ENCODE data around the gene LGALS12. TPM values are rescaled to one million over a fixed set of nuclear protein-coding genes. Genes with fewer than 3 reads are reported as not detected.
"Not testable (repeated sequence)": the region's sequence is repeated elsewhere in the genome, so short reads cannot be mapped to it uniquely, and the experiment has no call there.

LGALS12 gene
- total RNA-seq, 1 experiment from 2014 or later: 0.14 TPM

DNA sequence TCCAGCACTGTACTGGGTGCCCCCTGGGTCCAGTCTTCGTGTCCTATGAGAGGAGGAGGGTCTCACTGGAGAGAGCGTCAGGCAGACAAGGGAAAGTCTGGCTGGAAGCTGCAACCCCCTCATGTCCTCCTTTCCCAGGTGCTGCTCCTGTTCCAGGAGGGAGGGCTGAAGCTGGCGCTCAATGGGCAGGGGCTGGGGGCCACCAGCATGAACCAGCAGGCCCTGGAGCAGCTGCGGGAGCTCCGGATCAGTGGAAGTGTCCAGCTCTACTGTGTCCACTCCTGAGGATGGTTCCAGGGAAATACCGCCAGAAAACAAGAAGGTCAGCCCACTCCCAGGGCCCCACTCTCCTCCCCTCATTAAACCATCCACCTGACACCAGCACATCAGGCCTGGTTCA lies 10.2 kb downstream of the LGALS12 start:
- no peak for DNase-seq
- Histone ChIP-seq H3K27me3 (no peaks in the 10 kb centered on the region), H3K9me3 (replicated peaks) (no peaks in the 10 kb centered on the region), H3K4me3 (no peak overlapping the region), H3K4me1 (peaks cover 6% of the 10 kb centered on the region; the same call in 1 of the 2 replicates), H3K27ac (no peak overlapping the region), H3K36me3 (no peaks in the 10 kb centered on the region)

DNA sequence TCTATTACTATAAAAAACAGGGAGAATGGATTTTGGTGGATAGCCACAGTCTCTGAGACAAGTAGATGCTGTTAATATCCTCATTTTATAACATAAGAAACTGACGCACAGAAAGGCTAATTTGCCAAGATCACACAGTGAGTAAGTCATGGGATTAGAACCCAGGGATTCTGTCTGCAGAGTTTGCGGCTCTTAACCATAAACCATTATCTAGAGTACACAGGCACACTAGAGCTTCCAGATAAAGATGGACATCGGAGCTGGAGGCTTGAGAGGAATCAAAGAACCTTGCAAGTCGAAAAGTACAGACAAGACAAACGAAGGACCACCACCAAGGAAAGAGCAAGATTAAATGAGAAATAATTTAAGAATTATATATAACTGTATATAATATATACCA lies 11.3 kb downstream of the LGALS12 start:
- no peaks in the 10 kb centered on the region for H3K9me3 ChIP-seq (replicated peaks)
- H3K36me3 ChIP-seq: no peaks in the 10 kb centered on the region
- H3K4me3 ChIP-seq: no peak overlapping the region
- H3K27me3 ChIP-seq: no peaks in the 10 kb centered on the region
- peaks cover 6% of the 10 kb centered on the region; the same call in 1 of the 2 replicates for H3K4me1 ChIP-seq
- H3K27ac ChIP-seq: no peak overlapping the region
- no peak for DNase-seq

DNA sequence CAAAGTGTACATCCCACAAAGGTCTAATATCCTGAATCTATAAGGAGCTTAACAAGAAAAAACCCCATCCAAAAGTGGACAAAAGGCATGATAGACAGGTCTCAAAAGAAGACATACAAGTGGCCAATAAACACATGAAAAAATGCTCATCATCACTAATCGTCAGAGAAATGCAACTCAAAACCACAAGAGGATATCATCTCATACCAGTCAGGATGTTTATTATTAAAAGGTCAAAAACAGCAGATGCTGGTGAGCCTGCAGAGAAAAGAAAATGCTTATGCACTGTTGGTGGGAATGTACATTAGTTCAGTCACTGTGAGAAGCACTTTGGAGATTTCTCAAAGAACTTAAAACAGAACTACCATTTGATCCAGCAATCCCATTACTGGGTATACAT lies 12.7 kb downstream of the LGALS12 start:
- H3K27ac ChIP-seq: no peak overlapping the region
- DNase-seq: peak in 1 of 2 experiments; percentile 43
- peaks cover 6% of the 10 kb centered on the region; the same call in 1 of the 2 replicates for H3K4me1 ChIP-seq
- H3K27me3 ChIP-seq: no peaks in the 10 kb centered on the region
- no peaks in the 10 kb centered on the region for H3K36me3 ChIP-seq
- H3K9me3 ChIP-seq (replicated peaks): no peaks in the 10 kb centered on the region
- no peak overlapping the region for H3K4me3 ChIP-seq

GRCh38 chr11:63520606-63521170 lies 14.8 kb downstream of the LGALS12 start:
- Histone ChIP-seq H3K9me3 (replicated peaks) (no peaks in the 10 kb centered on the region), H3K4me1 (peaks cover 6% of the 10 kb centered on the region; the same call in 1 of the 2 replicates), H3K36me3 (no peaks in the 10 kb centered on the region), H3K4me3 (no peak overlapping the region), H3K27ac (no peak overlapping the region), H3K27me3 (no peaks in the 10 kb centered on the region)
- DNase-seq: no peak

DNA sequence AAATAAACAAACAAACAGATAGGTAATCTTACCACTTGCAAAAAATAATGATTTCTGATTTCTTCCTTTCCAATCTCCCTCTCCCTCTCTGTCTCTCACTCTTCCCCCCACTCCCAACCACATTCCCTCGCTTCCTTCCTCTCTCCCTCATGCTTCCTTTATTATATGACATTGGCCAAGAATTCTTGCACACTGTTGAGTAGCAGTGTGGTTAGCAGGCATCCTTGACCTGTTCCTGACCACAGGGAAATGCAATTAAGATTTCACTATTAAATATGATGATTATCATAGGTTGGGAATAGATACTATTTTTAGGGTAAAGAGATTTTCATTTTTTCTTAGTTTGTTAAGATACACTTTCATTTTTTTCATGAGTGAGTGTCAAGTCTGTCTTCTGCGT lies 16.0 kb downstream of the LGALS12 start:
- Histone ChIP-seq H3K27me3 (no peaks in the 10 kb centered on the region), H3K4me1 (peaks cover 6% of the 10 kb centered on the region; the same call in 1 of the 2 replicates)

DNA sequence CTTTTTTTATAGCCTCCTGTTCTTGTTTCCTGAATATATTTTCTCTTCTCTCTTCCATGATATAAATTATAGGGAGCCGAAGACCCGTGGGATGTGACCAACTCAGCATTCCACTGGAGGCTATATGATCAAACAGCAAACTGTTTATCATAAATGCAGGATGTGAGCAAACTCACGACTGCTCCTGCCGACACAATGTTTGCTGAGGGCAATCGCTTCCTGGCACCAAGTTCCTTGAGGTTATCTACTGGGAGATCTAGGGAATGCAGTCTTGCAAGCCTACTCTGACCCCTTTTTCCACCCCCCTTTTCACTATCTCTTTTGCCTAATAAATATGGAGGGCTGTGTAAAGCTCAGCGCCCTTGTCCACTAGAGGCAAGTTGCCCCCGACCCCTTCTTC lies 17.3 kb downstream of the LGALS12 start:
- H3K4me1 ChIP-seq: peaks cover 6% of the 10 kb centered on the region
- no peak overlapping the region for H3K4me3 ChIP-seq
- no peak overlapping the region for H3K27ac ChIP-seq
- H3K36me3 ChIP-seq: no peaks in the 10 kb centered on the region
- no peaks in the 10 kb centered on the region for H3K27me3 ChIP-seq
- no peak for DNase-seq
- H3K9me3 ChIP-seq (replicated peaks): no peaks in the 10 kb centered on the region

More for the DNA sequence above, 16.0 kb downstream of the LGALS12 start:
- H3K9me3 ChIP-seq (replicated peaks): no peaks in the 10 kb centered on the region
- no peak overlapping the region for H3K4me3 ChIP-seq
- no peak overlapping the region for H3K27ac ChIP-seq
- no peak for DNase-seq
- H3K36me3 ChIP-seq: no peaks in the 10 kb centered on the region

DNA sequence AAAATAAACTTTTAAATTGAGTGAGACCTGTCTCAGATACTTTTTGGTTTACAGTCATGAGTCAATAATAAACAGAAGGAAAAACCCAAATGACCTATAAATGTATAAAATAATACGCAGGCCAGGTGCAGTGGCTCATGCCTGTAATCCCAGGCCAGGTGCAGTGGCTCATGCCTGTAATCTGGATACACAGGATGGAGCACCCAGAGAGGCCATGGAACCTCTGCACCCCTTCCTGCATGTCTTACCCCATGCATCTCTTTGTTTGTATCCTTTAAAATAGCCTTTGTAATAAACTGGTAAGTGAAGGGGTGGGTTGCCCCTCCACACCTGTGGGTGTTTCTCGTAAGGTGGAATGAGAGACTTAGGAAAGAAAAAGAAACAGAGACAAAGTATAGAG lies 21.8 kb downstream of the LGALS12 start:
- no peak overlapping the region for H3K4me3 ChIP-seq
- H3K27ac ChIP-seq: no peak overlapping the region
- H3K4me1 ChIP-seq: peaks cover 5% of the 10 kb centered on the region
- DNase-seq: no peak
- no peaks in the 10 kb centered on the region for H3K27me3 ChIP-seq
- no peaks in the 10 kb centered on the region for H3K9me3 ChIP-seq (replicated peaks)
- H3K36me3 ChIP-seq: no peaks in the 10 kb centered on the region

GRCh38 chr11:63528156-63528555 lies 22.3 kb downstream of the LGALS12 start:
- not testable (repeated sequence) for H3K4me3 ChIP-seq; H3K36me3 ChIP-seq; H3K9me3 ChIP-seq (replicated peaks); H3K27me3 ChIP-seq; DNase-seq; H3K4me1 ChIP-seq; H3K27ac ChIP-seq

- not testable (repeated sequence) for H3K4me3 ChIP-seq; H3K36me3 ChIP-seq; H3K9me3 ChIP-seq (replicated peaks); H3K4me1 ChIP-seq; DNase-seq; H3K27ac ChIP-seq; H3K27me3 ChIP-seq
Measured at GRCh38 chr11:63528729-63529278, 22.9 kb downstream of the LGALS12 start.

- H3K4me3 ChIP-seq; H3K4me1 ChIP-seq; H3K36me3 ChIP-seq; H3K27ac ChIP-seq; DNase-seq; H3K27me3 ChIP-seq; H3K9me3 ChIP-seq (replicated peaks): not testable (repeated sequence)
Measured at GRCh38 chr11:63529373-63529772, 23.5 kb downstream of the LGALS12 start.

DNA sequence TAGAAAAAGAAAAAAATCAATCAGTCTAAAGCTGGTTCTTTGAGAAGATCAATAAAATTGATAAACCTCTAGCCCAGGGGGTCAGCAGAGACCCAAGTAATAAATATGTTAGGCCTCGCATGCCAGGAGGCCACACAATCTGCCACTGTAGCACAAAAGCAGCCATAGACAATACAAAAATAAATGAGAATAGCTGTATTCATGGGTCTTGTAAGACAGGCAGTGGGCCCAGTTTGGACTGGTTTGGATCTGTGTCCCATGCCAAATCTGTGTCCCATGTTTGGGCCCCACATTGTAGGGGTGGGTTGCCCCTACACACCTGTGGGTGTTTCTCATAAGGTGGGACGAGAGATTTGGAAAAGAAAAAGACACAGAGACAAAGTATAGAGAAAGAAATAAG lies 24.1 kb downstream of the LGALS12 start:
- Histone ChIP-seq H3K4me3 (no peak overlapping the region), H3K9me3 (replicated peaks) (no peaks in the 10 kb centered on the region), H3K27me3 (no peaks in the 10 kb centered on the region), H3K27ac (no peak overlapping the region), H3K4me1 (peaks cover 5% of the 10 kb centered on the region), H3K36me3 (no peaks in the 10 kb centered on the region)
- DNase-seq: no peak

- H3K4me3 ChIP-seq; H3K27me3 ChIP-seq; H3K36me3 ChIP-seq; H3K27ac ChIP-seq; H3K4me1 ChIP-seq; H3K9me3 ChIP-seq (replicated peaks): not testable (repeated sequence)
- DNase-seq: peak; percentile 25 to 48
Measured at GRCh38 chr11:63531074-63531792, 25.3 kb downstream of the LGALS12 start.

DNA sequence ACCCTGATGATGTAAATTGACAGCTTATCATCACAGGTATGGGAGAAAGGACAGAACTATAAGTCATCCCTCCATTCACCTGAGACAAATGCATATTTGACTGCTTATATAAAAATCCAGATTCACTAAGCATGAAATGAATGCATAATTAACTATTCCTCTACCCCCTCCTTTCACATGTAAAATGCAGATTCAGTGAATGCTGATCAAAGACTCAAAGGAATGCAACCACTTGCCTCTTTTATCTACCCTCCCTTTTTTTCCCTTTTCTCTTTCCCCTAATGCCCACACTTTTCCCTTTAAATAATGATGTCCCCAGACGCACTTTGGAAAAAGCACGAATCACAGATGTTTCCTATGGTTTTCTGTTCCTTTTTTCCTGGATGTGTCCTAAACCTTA lies 26.2 kb downstream of the LGALS12 start:
- Histone ChIP-seq H3K4me3 (no peak overlapping the region), H3K4me1 (peaks cover 5% of the 10 kb centered on the region), H3K27ac (no peak overlapping the region), H3K9me3 (replicated peaks) (no peaks in the 10 kb centered on the region), H3K36me3 (no peaks in the 10 kb centered on the region), H3K27me3 (no peaks in the 10 kb centered on the region)
- DNase-seq: no peak

DNA sequence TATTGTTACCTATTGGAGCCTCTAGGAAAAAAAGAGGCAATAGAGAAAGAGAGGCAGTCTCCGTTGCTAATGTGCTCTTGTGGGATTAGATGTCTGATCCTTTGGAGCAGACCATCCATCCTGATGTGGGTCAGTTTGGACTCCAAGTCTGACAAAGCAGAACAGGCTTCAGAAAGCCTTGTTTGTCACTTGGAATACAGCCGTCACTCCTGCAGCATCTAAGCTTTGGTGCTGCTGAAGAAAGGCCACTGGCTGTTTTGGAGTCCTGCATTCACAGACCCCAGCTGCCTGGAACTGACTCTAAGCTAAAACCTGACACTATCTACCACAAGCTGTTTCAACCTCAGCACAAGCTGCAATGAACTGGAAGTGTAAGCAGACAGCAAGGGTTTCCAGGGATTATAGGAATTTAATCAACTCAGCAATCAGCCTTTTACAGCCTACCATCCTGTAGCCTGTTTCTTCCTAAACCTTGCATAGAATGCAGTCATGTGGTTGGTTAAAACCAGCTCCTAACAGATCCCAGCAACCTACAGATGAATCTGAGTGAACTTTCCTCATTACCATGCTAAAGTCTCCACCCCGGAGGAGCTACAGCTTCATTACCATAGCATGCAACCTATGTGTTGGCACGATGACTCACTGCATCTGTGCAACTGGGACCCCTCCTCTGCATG lies 27.1 kb downstream of the LGALS12 start:
- Histone ChIP-seq H3K9me3 (replicated peaks) (no peaks in the 10 kb centered on the region), H3K4me3 (no peak overlapping the region), H3K27ac (no peak overlapping the region), H3K27me3 (no peaks in the 10 kb centered on the region), H3K4me1 (peaks cover 5% of the 10 kb centered on the region; the same call in 1 of the 2 replicates), H3K36me3 (no peaks in the 10 kb centered on the region)
- no peak for DNase-seq

DNA sequence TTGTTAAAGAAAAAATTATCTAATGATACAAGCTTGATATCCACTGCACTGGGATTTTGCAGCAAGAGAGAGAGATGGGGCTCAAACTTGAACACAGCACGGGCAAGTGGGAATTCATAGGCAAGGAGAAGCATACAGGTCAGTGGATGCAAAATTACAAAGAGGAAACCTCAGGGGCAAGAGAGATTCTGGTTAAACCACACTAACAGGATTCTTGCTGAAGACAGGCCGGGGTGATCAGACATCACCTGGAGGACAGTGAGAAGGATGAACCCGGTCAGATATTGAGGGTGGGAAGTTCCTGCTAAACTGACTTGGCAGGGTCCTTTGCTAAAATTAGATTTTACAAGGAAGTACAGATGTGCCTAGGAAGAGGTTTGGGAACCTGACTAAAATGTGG lies 28.2 kb downstream of the LGALS12 start:
- DNase-seq: no peak
- no peaks in the 10 kb centered on the region for H3K36me3 ChIP-seq
- no peaks in the 10 kb centered on the region for H3K9me3 ChIP-seq (replicated peaks)
- H3K27me3 ChIP-seq: no peaks in the 10 kb centered on the region
- H3K27ac ChIP-seq: no peak overlapping the region
- no peak overlapping the region for H3K4me3 ChIP-seq
- peaks cover 5% of the 10 kb centered on the region; the same call in 1 of the 2 replicates for H3K4me1 ChIP-seq

All from SJCRH30 (cell line).